NCI-H1417 treated with DMSO at 0.1 percent for 48 hours (cell line): ENCODE results near the gene DMXL1.
"Not testable (repeated sequence)": the region's sequence is repeated elsewhere in the genome, so short reads cannot be mapped to it uniquely, and the experiment has no call there.

ENCODE experiments used
- DNase-seq: peaks from one replicate; lab custom pipeline; 2025; lab: John Stamatoyannopoulos, UW

Gene DMXL1

GRCh38 chr5:119122474-119122873 is 51.6 kb downstream of the DMXL1 start:
- not testable (repeated sequence) for DNase-seq

- DNase-seq, result no peak
Measured at GRCh38 chr5:119123280-119123679, 52.4 kb downstream of the DMXL1 start.

GRCh38 chr5:119129770-119130169 is 58.9 kb downstream of the DMXL1 start:
- no peak for DNase-seq

GRCh38 chr5:119131530-119132304 is 60.8 kb downstream of the DMXL1 start:
- no peak for DNase-seq

- not testable (repeated sequence) for DNase-seq
Measured at GRCh38 chr5:119135743-119136142, 64.9 kb downstream of the DMXL1 start.

- DNase-seq, result no peak
Measured at GRCh38 chr5:119136666-119137318, 65.9 kb downstream of the DMXL1 start.

- no peak for DNase-seq
Measured at GRCh38 chr5:119153629-119154028, 82.7 kb downstream of the DMXL1 start.

GRCh38 chr5:119158144-119158543 is 87.3 kb downstream of the DMXL1 start:
- no peak for DNase-seq

GRCh38 chr5:119161430-119161829 is 90.5 kb downstream of the DMXL1 start:
- DNase-seq, result no peak

GRCh38 chr5:119166026-119166425 is 95.1 kb downstream of the DMXL1 start:
- no peak for DNase-seq

- DNase-seq, result no peak
Measured at GRCh38 chr5:119168401-119168800, 97.5 kb downstream of the DMXL1 start.

- no peak for DNase-seq
Measured at GRCh38 chr5:119171686-119172085, 100.8 kb downstream of the DMXL1 start.

- DNase-seq, result no peak
Measured at GRCh38 chr5:119174578-119175163, 103.8 kb downstream of the DMXL1 start.

GRCh38 chr5:119176785-119177184 is 105.9 kb downstream of the DMXL1 start:
- DNase-seq, result no peak

- DNase-seq, result no peak
Measured at GRCh38 chr5:119177226-119177625, 106.3 kb downstream of the DMXL1 start.

- DNase-seq, result no peak
Measured at GRCh38 chr5:119178435-119178834, 107.5 kb downstream of the DMXL1 start.

GRCh38 chr5:119179857-119180641 is 109.2 kb downstream of the DMXL1 start:
- no peak for DNase-seq

- not testable (repeated sequence) for DNase-seq
Measured at GRCh38 chr5:119185512-119185911, 114.6 kb downstream of the DMXL1 start.

- no peak for DNase-seq
Measured at GRCh38 chr5:119187776-119188529, 117.1 kb downstream of the DMXL1 start.

GRCh38 chr5:119190470-119191095 is 119.7 kb downstream of the DMXL1 start:
- DNase-seq, result no peak

GRCh38 chr5:119191944-119192343 is 121.1 kb downstream of the DMXL1 start:
- no peak for DNase-seq
